SKM-1 treated with dmso at 0.1 percent for 144 hours (cell line): ENCODE results near the gene RGS10.

Experiments
- DNase-seq: peaks from one replicate; lab custom pipeline; 2025; ENCODE audit not compliant: unreplicated experiment; lab: John Stamatoyannopoulos, UW

Gene RGS10

GRCh38 chr10:119451300-119451896 is 91.1 kb downstream of the RGS10 start:
- no peak for DNase-seq

GRCh38 chr10:119450606-119451299 is 91.8 kb downstream of the RGS10 start:
- DNase-seq, result no peak
